Measurements from ENCODE around the gene SLC1A2.

GRCh38 chr11:35261197-35261596 is 158.2 kb downstream of the SLC1A2 start:
- TF ChIP-seq POLR2A (IDR thresholded peaks at IDR 0.05; ENCODE audit: low read depth, low read length) (no peak), POLR2AphosphoS5 (IDR thresholded peaks at IDR 0.05; ENCODE audit: low read depth, low read length) (no peak)
